GM18873 (cell line): ENCODE results near the gene ACTR5.

Source experiments
- ATAC-seq: cut with Tn5 transposase; IDR thresholded peaks from one replicate; pipeline ENCODE4 v1.9.1; 2021; ENCODE audit warnings: mild to moderate bottlenecking, moderate library complexity, moderate number of reproducible peaks; ENCODE audit not compliant: unreplicated experiment, low FRiP score

ACTR5 gene

GRCh38 chr20:38748097-38748860 lies at the start of gene ACTR5:
Gene ACTR5, plus strand, starts transcription at chr20:38748460. Its CDS starts 19 bp downstream, at chr20:38748479.
- ATAC-seq = peak; percentile 76

GRCh38 chr20:38698541-38698940 lies 49.7 kb upstream of the ACTR5 start:
- no peak for ATAC-seq

- ATAC-seq = no peak
Observed at GRCh38 chr20:38700141-38700540, 48.1 kb upstream of the ACTR5 start.

DNA sequence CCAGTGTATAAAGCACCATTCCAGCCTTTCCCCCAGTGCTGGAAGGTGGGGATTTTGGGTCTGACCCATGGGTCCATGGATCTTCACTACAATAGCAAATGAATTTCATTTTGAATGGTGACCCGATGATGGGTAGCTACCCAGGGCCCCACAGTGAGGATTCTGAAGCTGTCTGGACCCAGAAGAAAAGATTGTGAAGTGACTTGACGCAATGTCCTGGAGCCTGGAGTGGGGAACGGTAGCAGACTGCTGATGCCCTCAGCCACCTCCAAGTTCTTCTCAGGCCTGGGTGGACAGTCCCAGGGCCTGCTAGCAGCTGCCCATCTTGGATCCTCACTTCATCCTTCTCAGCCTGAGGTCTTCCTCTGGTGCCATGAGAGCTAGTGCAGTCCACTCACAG lies 47.3 kb upstream of the ACTR5 start:
- ATAC-seq = no peak

- no peak for ATAC-seq
Observed at GRCh38 chr20:38703526-38703925, 44.7 kb upstream of the ACTR5 start.

GRCh38 chr20:38704136-38704535 lies 44.1 kb upstream of the ACTR5 start:
- ATAC-seq = no peak

DNA sequence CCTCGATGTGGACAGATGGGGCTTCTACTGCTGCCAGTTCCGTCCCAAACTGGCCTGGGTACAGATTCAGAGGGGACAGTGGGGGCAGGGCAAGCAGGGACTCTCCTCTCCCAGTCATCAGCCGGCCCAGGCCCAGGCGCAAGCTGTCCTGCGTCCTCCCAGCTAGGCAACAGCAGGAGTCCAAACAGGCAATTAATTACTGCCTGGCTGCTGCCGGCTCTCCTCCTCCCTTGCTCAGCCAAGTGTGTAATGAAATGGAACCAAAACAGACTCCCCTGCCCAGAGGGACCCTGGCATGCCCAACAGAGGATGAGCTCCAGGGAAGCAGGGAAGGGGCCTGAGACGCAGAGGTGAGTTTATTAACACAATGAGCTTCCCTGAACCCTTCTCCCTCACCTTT lies 41.8 kb upstream of the ACTR5 start:
- no peak for ATAC-seq

DNA sequence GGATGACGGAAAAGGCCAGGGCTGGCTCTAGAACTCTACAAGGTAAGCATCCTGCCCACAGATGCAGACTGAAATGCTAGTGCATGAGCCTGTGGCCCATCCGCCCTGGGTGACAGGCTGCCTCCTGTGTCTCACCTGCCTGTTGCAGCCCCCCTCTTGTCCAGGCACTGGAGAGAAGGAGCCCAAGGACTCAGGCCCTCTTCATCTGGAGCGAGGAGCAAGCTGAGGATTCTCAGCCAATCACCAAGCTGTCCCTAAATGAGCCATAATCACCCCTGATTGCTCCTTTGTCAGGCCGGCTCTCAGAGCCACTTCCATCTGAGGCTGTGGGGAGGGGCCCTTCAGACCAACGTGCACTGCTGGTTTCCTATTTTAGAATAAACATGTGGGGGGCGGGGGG lies 34.0 kb upstream of the ACTR5 start:
- ATAC-seq = no peak

GRCh38 chr20:38715646-38716045 lies 32.6 kb upstream of the ACTR5 start:
- ATAC-seq = no peak

DNA sequence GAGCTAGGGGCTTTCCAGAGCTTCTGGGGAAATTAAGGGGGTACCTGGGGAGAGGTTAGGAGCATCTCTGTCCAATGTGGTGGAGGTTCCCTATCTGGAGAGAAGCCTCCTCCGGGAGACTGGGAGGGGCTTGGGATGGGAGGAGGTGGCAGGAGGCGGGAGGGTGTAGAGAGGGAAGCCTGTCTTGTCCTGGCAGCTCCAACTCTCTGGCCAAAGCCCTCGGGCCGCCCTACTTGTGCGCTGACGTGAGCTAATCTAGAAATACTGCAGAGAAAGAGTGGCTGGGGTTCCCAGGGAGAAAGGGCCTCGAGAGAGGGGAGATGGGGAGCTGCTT lies 25.6 kb upstream of the ACTR5 start:
- ATAC-seq = no peak

DNA sequence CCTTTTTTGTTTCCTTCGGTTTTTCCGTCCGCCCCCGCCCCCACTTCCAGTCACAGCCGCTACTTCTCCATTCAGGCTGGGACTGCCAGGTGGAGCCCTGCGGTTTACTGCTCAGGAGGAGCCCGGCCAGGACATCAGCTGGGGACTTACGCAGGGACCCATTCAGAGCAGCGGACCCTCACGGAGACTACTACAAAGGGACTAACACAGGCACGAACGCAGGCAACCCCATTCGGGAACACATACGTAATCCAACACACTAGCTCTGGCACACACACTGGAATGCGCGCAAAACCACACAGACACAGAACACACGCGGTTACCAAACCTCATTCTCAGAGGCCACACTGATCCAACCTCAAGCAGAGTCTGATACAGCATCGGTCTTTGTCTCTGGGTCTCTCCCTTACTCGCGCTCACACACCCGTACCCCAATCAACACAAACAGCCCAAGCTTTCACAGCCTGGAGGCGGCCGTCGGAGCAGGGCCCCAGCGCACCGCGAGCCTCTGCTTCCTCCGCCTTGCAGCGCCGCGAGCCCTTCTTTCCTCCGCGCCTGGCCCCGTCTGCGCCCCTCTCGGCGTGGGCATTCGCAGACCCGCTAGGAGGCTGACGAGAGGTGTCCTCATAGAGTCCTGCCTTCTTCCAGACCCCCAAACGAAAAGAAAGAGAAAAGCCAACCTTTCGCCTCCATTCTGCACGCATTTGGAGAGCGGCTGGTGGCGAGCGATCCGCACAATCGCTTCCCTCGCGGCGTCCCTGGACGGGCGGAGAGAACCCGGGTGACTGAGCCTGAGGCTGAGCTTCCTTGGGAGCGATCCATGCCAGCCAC lies 25.0 kb upstream of the ACTR5 start:
- no peak for ATAC-seq

DNA sequence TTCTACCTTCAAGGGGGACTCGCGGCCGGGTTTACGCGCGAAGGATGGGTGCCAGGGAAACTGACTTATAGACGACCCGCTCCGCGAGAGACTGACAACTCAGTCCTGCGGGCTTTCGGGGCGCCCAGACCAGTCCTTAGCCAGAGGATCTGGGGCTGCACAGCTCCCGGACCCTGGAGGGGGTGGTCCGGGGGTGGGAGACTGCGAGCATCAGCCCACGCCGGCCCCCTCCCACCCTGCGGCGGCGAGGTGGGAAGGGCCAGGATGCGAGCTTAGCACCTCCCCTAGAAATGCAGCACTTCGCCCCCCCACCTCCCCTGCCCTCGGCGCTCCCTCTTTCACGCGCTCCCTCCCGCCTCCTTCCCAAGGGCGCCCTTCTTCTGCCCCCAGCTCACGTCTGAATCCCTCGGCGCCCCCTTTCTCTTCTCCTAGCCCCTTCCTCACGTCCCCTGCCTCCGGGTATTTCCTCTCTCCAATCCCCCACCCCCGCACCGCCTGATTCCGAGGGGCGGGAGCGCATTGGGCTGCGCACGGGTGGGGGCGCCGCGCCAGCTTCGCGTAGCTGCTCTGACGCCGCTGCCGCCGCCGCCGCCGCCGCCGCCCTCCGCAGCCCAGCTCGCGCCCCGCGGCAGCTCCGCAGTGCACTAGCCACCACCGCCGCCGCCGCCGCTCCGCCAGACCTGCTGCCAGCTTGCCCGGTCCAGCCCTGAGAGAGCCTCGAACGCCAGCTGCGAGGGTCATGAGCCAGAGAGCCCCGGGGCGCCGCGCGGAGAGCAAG lies 24.2 kb upstream of the ACTR5 start, which contains the start of gene SLC32A1:
Gene SLC32A1 (plus strand): TSS at position 639 of the 778 bp plus-strand sequence. CDS start 239 bp downstream, outside the sequence.
- no peak for ATAC-seq

- ATAC-seq = no peak
Observed at GRCh38 chr20:38724626-38725147, 23.6 kb upstream of the ACTR5 start.

- no peak for ATAC-seq
Observed at GRCh38 chr20:38725148-38725901, 22.9 kb upstream of the ACTR5 start.

DNA sequence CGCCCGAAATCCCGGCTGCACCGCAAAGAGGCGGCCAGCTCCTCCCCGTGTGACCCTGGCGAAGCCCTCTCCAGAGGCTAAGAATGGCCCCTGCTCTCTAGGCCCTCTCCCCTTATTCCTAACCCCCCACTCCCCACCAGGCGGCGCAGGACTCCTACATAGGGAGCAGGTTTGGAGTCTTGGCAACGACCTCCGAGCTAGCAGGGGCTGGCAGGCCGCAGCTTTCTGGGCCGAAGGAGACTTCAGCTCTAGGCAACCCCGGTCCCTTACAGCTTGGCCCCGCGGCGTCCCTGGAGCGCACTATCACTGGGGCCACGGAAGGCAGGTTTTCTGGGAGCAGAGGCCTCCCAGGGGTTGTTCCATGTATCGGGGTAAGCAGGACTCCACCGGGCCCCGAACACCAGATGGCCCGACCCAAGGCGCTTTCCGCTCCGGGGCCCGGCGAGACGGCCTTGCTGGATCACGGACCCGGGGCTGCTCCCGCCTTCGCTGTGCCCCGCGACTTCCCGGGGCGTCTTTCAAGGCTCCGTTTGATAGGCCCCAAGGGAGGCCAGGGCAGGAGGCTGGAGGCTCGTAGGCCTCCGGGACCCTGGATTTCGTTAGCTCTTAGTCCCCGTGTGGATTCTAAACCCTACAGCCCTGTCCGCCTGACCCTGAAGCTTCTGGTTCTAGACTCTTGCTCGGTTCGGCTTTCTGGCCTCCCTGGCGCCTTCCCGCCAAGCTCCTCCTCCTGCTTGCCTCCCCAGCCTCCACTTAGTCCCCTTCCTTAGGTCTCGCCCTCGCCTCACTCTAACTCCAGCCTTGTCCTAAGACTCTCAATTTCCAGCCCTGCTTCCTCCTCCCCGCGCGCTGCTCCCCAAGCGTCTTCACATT lies 22.1 kb upstream of the ACTR5 start:
- no peak for ATAC-seq

DNA sequence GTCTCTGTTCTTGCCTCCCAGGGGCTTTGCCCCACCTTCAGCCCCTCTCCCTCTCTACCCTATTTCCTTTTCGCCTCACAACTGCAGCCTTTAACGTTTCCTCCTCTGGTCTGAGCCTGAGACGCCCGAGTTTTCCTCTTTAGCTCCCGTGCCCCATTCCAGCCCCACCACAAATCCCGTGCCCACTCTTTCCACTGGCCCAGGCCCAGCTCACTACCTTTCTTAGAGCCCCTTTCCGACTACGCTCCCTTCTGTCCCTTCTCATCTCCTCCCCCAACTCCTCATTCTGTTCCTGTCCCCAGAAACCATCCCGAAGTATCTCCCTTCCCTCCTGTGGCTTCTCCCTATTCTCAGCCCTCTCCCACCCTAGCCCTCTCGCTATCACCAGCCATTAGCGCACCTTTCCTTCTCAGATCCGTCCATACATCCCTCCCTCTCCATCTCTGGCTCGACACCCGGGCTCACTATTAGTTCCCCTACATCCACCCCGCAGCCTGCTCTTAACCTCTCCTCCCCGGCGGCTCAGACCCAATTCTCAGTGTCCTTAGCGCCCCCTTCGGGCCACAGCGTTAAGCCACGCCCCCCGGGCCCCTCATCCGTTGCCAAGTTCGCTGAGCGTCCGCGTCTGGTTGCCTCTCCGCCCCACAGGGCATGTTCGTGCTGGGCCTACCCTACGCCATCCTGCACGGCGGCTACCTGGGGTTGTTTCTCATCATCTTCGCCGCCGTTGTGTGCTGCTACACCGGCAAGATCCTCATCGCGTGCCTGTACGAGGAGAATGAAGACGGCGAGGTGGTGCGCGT lies 21.3 kb upstream of the ACTR5 start:
- ATAC-seq = no peak

DNA sequence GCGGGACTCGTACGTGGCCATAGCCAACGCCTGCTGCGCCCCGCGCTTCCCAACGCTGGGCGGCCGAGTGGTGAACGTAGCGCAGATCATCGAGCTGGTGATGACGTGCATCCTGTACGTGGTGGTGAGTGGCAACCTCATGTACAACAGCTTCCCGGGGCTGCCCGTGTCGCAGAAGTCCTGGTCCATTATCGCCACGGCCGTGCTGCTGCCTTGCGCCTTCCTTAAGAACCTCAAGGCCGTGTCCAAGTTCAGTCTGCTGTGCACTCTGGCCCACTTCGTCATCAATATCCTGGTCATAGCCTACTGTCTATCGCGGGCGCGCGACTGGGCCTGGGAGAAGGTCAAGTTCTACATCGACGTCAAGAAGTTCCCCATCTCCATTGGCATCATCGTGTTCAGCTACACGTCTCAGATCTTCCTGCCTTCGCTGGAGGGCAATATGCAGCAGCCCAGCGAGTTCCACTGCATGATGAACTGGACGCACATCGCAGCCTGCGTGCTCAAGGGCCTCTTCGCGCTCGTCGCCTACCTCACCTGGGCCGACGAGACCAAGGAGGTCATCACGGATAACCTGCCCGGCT lies 20.6 kb upstream of the ACTR5 start:
- ATAC-seq = no peak

DNA sequence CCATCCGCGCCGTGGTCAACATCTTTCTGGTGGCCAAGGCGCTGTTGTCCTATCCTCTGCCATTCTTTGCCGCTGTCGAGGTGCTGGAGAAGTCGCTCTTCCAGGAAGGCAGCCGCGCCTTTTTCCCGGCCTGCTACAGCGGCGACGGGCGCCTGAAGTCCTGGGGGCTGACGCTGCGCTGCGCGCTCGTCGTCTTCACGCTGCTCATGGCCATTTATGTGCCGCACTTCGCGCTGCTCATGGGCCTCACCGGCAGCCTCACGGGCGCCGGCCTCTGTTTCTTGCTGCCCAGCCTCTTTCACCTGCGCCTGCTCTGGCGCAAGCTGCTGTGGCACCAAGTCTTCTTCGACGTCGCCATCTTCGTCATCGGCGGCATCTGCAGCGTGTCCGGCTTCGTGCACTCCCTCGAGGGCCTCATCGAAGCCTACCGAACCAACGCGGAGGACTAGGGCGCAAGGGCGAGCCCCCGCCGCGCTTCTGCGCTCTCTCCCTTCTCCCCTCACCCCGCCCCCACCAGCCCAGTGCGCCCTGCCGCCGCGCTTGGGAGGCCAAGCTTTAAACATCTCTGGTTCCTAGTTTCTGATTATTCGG lies 20.0 kb upstream of the ACTR5 start:
- no peak for ATAC-seq
